GM19043 (cell line): ENCODE measurements around the gene EEF1AKMT2.

Experiments
- ATAC-seq: cut with Tn5 transposase; IDR thresholded peaks from one replicate; pipeline ENCODE4 v1.9.1; 2021; ENCODE audit warnings: low read depth; ENCODE audit not compliant: unreplicated experiment

EEF1AKMT2 gene

DNA sequence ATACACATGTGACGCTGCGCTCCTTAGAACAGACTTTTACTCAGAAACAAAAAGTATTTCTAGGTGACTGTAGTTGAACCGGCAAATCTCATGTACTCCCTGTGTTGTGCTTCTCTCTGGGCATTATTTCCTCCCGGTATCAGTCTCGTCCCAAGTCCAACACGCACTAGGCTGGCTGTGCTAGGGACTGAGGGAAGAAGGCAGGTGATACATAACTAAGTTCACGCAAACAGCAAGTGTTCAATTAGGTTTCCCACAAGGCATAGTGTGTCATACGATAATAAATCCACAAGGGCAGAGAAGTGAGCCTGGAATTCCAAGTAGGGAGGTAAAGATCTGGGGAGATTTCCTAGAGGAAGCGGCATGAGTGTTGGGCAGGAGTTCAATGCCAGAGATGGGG, 67.9 kb downstream of the EEF1AKMT2 start:
- no peak for ATAC-seq

DNA sequence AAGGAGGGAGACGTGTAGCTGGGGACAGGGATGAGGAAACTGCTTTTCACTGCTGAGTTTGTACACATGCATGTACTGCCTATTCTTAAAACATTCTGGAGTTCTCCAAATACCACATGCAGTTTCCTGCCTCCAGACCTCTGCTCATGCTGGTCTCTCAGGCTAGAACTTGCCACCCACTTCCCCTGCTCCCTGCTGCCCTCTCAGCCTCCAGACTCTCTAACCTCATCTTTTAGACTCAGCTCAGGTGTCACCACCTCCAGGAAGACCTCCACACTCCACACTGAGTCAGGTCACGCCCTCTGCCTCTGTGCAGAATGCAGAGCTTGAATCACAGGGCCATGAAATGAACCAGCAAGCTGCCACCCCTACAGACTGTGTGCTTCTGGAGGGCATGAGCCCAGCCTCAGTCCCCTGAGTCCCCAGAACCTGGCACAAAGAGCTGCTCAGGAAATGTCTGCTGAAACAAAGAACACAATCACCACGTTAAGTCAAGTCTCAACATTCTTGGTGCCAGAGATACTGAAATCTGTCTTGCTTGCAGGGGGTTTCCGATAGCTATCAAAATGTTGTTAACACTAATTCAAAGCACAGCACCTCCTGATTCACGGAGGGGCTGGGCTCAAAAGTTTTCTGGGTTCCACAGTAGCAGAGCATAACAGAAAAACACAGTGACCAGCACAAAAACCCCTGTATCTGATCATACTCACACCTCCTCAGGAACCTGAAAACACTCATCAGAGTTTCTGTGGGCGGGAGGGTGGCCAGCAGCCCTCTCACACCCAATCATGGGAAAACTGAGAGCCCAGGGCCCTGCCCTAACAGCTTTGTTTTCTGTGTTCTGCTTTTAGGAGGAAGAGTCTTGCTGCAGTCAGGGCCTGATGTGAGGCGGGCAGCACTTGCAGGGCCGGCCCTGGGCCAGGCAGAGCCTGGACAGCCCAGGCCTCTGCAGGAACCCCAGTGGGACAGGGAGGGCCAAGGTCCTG, 68.6 kb downstream of the EEF1AKMT2 start:
- ATAC-seq = peak; percentile 74

DNA sequence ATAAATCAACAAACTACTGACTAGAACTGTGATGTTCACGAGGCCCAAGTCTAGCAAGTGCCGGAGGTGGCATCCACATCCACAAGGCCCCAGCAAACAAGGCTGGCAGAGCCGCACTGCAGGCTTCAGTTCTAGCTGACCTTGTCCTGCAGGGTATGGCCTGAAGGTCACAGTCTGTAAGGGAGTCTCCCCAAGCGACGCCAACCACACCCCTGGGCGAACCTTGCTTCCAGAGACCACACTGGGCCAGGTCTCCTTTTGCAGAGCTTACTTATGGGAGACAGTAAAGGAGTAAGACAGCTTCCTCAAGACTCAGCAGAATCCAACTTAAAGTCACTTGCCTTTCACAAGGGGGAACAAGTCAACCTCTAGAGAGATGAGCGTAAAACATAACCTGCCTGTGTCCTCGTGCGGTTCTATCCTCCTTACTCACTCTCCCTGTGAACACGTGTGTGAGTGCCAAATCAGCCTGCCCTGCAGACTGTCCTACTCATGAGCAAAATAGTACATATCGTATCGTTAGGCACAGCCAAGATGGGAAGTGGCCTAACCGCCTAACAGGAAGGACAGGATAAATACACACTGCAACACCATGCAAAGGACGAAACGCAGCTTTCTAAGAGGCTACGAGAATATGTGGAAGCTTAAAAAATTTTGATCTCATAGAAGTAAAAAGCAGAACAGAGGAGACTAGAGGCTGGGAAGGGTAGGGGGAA, 70.2 kb downstream of the EEF1AKMT2 start:
- no peak for ATAC-seq

DNA sequence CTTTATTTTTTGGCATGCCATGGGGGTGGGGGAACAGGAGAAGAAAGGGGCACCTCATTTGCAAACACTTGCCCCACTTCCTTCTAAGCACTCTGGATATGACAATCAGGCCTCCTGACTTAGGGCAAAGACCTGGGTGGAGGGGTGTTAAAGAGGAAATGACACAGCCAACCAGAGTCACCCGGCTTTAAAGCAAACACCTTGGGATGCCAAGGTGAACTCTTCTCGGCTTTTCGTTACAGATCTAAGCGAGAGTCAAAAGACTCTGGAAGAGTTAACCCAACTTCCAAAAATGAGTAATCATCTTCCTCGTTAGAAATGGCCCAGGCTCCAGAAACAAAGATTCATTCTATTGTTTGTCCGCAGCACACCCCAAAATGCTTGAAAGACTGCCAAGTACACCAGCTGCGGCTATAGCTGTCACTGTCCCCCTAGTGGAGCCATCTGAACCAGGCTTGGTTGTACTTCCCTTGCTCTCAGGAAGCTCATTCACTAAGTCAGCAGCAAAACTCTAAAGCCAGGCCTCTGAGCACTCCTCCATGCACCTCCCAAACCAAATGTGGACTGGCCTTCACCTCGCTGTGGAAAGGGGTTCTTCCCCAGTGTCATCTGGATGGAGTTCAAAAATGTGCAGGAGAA, 72.4 kb downstream of the EEF1AKMT2 start:
- peak; percentile 42 for ATAC-seq

DNA sequence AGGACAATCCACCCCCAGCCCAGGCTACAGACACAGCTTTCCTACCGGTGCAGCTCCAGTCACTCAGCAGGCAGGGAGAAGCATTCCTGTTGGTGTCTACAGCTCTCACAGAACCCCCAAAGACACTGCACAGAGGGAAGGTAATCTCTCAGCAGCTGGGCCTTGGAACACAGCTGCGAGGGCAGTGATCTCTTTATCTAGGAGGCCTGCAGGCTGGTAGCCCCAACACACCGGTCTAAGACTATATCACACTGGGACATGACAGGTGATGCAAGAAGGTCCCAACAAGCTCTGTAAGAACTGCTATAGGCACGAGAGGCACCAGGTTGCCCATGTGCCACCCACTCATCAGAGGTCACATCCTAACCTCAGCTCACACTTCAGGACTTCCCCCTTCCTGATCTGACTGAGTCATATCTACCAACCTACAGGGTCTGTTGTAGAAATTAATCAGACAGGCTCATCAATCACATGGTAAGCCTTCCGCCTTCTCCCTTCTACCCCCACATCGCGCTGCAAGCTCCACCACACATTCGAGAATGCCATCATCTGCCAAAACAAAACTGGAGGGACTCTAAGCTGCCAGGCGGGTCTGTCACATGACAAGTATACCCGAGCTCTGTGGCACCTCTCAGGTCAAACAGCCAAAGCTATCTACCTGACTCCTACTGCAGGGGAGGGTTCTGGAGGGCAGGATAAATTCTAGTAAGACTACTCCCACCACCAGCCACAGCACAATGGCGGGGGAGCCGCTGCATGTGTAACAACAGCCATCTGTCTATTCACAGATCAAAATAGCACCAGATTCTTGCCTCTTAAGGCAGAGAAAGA, 73.6 kb downstream of the EEF1AKMT2 start:
- ATAC-seq = peak; percentile 47

DNA sequence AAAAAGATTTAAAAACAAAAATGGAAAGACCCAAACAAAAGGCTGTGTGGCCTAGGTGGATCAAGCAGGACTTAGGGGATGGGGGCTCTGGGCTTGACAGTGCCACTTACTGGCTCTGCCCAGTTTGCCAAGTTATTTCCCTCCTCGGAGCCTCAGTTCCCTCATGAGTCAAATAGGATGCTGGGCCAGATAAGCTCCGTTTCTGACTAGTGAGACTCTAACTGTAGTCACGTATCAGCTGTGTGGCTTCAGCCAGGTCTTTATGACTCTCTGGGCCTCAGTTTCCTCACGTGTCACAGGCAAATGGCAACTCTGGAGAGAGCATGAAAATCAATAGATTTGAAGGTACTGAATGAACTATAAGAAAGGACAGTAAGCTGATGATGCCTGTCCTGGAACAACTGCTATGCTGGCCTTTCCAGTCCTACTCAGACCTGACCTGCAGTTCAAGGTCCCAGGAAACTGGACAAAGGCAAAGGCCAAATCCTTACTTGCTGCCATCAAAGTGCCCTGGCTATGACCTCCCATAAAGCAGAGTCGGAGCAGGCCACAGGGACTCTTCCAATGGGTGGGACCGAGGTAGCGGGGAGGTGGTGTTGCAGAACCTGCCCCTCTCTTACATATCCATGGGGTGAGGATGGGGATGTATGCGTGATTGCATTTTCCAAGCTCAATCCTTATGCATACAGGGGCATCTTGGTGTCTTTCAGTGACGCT, 74.5 kb downstream of the EEF1AKMT2 start:
- no peak for ATAC-seq

DNA sequence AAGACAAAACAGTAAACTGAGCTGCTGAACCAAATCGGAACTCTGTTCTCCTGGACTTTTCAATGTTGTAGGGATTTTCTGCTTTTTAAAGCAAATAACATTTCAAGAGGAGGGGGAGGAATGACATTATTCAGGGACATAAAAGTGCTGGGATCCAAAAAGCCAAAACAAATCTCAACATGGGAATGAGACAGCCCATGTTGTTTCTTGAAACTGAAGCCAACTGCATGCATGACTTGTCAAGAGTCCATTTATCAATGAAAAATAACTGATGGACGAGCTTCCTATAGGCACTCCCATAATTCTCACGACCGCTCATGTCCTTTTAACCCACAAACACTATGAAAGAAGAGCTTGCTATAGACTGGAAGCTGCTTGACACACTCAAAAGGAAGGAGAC, 75.3 kb downstream of the EEF1AKMT2 start:
- no peak for ATAC-seq

DNA sequence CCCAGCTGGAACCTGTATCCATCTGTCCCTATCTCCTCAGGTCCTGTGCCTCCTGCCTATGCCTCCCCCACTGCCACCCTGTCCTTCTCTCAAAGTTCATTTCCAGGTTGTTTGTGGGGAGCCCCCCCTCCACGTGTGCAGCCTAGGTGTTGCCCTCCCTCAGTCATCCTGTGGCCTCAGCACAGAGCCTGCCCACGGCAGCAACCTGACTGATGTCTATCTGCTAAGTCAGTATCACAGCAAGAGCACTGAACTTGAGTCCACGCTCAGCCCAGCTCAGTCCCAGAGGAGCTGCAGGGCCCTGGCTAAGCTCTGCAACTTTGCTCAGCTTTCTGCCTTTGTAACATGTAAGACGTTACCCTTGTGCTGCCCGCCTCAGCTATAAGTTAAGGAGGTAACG, 76.2 kb downstream of the EEF1AKMT2 start:
- ATAC-seq = no peak

DNA sequence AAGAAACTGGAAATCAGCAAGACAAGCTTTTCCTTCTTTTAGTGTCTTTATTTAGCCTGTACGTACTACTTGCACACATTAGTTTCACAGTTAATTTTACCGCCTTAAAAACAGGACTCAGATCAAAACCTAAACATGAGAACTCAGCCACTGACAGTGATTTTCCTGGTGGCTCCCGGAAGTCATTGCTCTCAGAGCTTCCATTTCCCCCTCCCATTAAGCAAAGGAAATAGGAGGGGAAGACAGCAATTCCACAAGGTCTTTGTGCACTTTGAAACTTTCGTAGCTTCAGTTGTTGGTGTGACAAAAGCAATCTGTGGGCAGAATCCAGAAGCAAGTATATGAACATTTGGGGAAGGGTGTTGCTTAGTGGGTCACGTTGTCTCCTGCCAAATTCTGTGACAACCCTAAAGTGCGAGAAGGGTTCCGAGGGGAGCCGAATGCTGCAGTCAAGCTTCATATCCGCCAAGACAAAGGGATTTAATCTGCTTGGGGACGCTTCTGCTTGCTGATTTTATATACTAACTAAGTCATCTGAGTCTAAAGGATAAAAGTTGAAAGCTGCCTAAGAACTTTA, 77.9 kb downstream of the EEF1AKMT2 start:
- no peak for ATAC-seq

DNA sequence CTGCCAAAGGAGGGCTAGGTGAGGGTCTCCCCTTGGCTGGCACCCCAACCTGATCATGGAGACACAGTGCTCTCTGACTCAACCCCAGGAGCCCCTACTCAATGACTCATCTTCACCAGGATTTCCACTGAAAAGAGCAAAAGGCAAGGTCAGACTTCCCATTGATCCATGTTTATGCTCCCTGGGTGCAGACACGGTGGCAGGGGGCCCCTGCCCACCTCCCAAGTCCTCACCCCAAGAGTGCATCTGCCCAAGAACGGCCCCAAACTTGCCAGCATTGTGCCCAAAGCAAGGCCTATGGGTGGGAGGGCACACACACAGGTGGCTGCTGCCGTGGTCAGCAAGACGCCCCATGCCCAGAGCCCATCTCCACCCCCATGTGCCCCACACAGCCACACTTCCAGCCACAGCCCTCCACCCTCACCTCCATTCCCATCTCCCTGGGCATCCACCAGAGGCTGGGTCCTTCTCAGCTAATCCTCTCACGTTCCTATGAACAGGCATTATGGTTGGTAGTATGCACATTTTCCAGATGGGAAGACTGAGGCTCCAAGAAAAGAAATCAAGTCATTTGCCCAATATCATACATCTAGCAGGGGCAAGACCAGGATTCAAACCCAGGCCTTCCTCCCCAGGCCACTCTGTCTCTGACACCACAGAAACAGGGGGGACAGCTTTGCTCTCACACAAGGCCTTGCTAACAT, 78.8 kb downstream of the EEF1AKMT2 start:
- ATAC-seq = no peak

DNA sequence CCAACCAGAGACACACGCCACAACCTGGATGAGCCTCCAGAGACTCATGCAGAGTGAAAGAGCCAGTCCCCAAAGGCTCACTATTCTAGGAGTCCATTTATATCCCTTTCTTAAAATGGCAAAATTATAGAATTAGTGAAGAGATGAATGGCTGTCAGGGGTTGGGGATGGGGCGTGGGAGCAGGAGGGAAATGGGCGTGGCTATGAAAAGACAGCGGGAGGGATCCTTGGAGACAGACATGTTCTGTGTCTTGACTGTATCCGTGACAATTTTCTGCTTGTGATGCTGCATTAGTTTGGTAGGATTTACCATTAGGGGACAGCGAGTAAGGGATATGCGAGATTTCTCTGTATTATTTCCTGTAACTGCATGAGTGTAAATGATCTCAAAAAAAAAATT, 80.5 kb downstream of the EEF1AKMT2 start:
- ATAC-seq = no peak

DNA sequence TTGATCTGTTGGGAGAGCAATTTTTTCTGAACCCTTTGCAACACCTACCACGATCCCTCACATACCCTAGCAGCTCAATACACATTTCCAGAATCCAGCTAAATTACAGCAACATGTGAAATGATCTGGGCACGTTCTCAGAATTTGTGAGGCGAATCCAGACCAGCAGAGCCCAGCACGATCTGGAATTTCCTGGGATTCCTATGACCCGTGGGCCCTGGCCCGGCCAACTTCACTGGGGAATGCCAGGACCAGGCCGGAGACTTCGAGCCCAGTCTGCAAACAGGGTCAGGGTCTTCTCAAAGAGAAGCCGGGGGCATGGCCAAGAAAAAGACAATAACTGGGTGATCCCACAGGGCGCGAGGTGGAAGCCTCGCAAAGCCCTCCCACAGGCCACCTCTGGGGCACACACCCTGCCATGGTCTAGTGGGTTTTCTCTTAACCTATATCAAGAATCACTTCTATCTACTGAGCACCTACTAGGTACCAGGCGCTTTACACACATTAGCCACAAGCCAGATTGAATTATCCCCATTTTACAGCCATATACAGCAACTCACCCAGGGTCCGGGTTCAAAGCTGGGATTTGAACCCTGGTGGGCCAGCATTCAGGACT, 81.3 kb downstream of the EEF1AKMT2 start:
- no peak for ATAC-seq

DNA sequence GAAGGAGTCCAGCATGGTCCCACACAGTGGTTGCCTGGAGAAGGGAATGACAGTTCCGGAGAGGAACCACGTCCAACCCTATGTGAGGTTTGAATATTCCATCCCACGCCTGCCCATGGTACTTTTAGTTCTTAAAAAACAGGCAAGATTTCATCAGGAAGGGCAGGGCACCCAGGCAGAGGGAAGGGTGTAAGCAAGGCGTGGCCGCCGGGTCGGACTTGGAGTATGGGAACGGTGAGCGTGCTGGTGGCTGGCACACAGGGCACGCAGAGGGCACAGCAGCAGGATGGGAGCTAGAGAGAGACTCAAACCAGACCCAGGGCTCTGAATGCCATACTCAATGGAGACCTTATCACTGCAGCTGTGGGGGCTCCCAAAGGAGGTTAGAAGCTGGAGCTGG, 81.8 kb downstream of the EEF1AKMT2 start:
- no peak for ATAC-seq

DNA sequence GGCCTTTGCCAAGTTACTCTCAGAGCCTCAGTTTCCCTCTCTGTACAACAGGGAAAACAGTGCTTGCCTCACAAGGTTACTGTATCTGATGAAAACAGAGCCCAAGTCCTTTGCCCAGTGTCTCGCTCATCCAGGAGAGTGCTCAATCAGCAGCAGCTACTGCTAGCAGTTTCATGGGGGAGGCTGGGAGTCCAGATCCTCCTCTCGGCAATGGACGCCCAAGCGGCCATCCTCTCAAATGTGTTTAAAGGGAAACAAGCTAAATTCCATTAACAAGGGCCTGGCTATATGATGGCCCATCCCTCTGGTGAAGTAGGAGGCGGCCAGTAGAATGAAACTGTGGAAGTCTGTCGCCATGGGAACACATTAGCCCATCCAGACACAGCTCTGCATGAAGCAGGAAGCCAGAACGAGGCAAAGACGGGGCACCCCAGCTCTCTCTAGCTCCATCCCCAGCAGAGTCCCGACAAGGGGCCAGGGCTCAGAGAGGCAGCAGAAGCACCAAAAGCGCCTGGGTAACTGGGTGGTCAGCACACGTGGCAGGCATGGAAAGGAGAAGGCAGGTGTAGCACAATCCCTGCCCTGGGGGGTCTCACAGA, 82.7 kb downstream of the EEF1AKMT2 start:
- no peak for ATAC-seq

DNA sequence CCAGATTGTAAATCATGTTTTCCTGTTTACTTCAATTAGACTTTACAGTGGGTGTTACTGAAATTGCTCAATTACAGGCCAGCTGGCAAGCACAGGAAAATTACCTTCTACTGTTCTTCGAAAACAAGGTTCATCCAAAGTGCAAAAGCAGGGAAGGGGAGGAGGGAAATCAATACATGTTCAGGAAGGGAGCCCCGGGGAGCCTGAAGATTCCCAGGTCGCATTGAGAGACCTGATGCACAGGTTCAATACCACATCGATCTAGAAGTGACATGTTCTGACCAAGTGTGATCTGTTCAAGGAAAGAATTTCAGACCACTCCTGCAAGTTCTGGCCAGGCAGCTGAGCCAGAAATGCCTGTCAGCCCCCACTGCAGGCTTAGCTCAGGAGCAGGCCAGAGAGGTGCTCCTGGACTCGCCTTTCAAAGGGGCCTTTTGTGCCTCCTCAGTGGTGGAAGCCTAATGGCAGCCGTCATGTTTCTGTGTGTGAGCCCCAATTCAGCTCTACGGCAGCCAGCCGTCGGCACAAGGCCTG, 83.4 kb downstream of the EEF1AKMT2 start:
- ATAC-seq = no peak
